ENCODE data around the gene HS6ST1. TPM values are rescaled to one million over a fixed set of nuclear protein-coding genes. Genes with fewer than 3 reads are reported as not detected.
"Not testable (repeated sequence)": the region's sequence is repeated elsewhere in the genome, so short reads cannot be mapped to it uniquely, and the experiment has no call there.

The HS6ST1 gene
- total RNA-seq, 1 experiment from 2014 or later, result 22.0 TPM

- intact Hi-C loops (cut with micrococcal nuclease; ENCODE audit: unreplicated experiment); DNase-seq (ENCODE audit: low read depth, low spot score); CTCF ChIA-PET; H3K4me1 ChIP-seq (ENCODE audit: control insufficient read depth, insufficient read depth, low read length); H3K27me3 ChIP-seq (ENCODE audit: control insufficient read depth, insufficient read depth, low read length); H3K9me3 ChIP-seq (ENCODE audit: control insufficient read depth, insufficient read depth, low read depth, low read length); in situ Hi-C loops (cut with HindIII; ENCODE audit: low pct_unique_long_range_greater_than_20kb, low sequenced_read_pairs); ATAC-seq; H3K4me3 ChIP-seq (ENCODE audit: low read depth in 2 of 2, low read length in 2 of 2); BruUV-seq (replicated peaks); POLR2A ChIA-PET; H3K27ac ChIP-seq (ENCODE audit: low read length); H3K36me3 ChIP-seq (ENCODE audit: control insufficient read depth, insufficient read depth, low read length): not testable (repeated sequence)
Measured at GRCh38 chr2:128268145-128268544, 50.5 kb downstream of the HS6ST1 start.

- H3K9me3 ChIP-seq (ENCODE audit: control insufficient read depth, insufficient read depth, low read depth, low read length); POLR2A ChIA-PET; CTCF ChIA-PET; ATAC-seq; H3K36me3 ChIP-seq (ENCODE audit: control insufficient read depth, insufficient read depth, low read length); H3K27ac ChIP-seq (ENCODE audit: low read length); intact Hi-C loops (cut with micrococcal nuclease; ENCODE audit: unreplicated experiment); in situ Hi-C loops (cut with HindIII; ENCODE audit: low pct_unique_long_range_greater_than_20kb, low sequenced_read_pairs); H3K4me3 ChIP-seq (ENCODE audit: low read depth in 2 of 2, low read length in 2 of 2); H3K27me3 ChIP-seq (ENCODE audit: control insufficient read depth, insufficient read depth, low read length); BruUV-seq (replicated peaks); DNase-seq (ENCODE audit: low read depth, low spot score); H3K4me1 ChIP-seq (ENCODE audit: control insufficient read depth, insufficient read depth, low read length): not testable (repeated sequence)
Measured at GRCh38 chr2:128267649-128268048, 51.0 kb downstream of the HS6ST1 start.

DNA sequence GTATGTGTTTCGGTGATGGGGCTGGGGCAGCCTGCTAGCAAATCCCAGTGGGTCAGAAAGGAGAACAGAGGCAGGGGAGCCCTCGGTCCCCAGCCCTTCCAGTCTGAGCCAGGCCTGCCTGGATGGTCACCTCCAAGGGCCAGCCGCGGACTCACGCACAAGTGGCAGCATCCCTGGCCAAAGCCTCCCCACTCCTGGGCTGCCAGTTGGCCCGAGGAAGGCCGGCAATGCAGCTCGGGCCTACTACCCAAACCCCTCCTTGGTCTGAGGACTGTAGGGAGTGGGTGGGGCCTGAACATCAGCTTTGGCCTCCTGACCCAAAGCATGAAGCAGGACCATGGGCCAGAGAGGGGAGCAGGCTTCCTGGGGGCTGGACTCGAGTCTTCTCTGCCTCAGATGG, 51.5 kb downstream of the HS6ST1 start:
- H3K4me3 ChIP-seq (ENCODE audit: low read depth in 2 of 2, low read length in 2 of 2); H3K9me3 ChIP-seq (ENCODE audit: control insufficient read depth, insufficient read depth, low read depth, low read length); intact Hi-C loops (cut with micrococcal nuclease; ENCODE audit: unreplicated experiment); POLR2A ChIA-PET; in situ Hi-C loops (cut with HindIII; ENCODE audit: low pct_unique_long_range_greater_than_20kb, low sequenced_read_pairs); H3K36me3 ChIP-seq (ENCODE audit: control insufficient read depth, insufficient read depth, low read length); H3K27me3 ChIP-seq (ENCODE audit: control insufficient read depth, insufficient read depth, low read length); H3K27ac ChIP-seq (ENCODE audit: low read length); ATAC-seq; DNase-seq (ENCODE audit: low read depth, low spot score); BruUV-seq (replicated peaks); CTCF ChIA-PET; H3K4me1 ChIP-seq (ENCODE audit: control insufficient read depth, insufficient read depth, low read length): not testable (repeated sequence)

DNA sequence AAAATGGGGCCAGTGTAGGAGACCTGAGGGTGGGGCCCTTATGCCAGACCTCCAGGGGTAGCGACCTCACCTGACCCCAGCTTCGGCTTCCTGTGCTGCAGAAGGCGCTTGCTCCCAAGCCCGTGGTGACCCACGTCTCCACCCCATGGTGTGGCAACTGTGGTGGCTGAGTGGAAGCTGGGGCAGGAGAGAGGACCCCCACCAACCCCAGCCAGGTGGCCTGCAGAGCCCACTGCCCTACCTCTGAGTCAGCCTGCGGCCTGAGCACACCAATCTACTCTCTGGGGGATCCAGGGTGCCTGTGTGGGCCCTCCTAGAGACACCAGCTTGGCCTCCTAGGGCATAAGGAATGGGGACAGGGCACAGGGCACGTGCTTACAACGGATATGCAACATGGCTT, 52.2 kb downstream of the HS6ST1 start:
- ATAC-seq; BruUV-seq (replicated peaks): not testable (repeated sequence)

GRCh38 chr2:128265608-128265993, 53.1 kb downstream of the HS6ST1 start:
- CTCF ChIA-PET; BruUV-seq (replicated peaks); in situ Hi-C loops (cut with HindIII; ENCODE audit: low pct_unique_long_range_greater_than_20kb, low sequenced_read_pairs): not testable (repeated sequence)

More for the DNA sequence above, 52.2 kb downstream of the HS6ST1 start:
- H3K27ac ChIP-seq (ENCODE audit: low read length); H3K4me1 ChIP-seq (ENCODE audit: control insufficient read depth, insufficient read depth, low read length); intact Hi-C loops (cut with micrococcal nuclease; ENCODE audit: unreplicated experiment); in situ Hi-C loops (cut with HindIII; ENCODE audit: low pct_unique_long_range_greater_than_20kb, low sequenced_read_pairs); H3K9me3 ChIP-seq (ENCODE audit: control insufficient read depth, insufficient read depth, low read depth, low read length); POLR2A ChIA-PET; DNase-seq (ENCODE audit: low read depth, low spot score); CTCF ChIA-PET; H3K36me3 ChIP-seq (ENCODE audit: control insufficient read depth, insufficient read depth, low read length); H3K4me3 ChIP-seq (ENCODE audit: low read depth in 2 of 2, low read length in 2 of 2); H3K27me3 ChIP-seq (ENCODE audit: control insufficient read depth, insufficient read depth, low read length): not testable (repeated sequence)

More at GRCh38 chr2:128265608-128265993, 53.1 kb downstream of the HS6ST1 start:
- DNase-seq (ENCODE audit: low read depth, low spot score); intact Hi-C loops (cut with micrococcal nuclease; ENCODE audit: unreplicated experiment); ATAC-seq; H3K27ac ChIP-seq (ENCODE audit: low read length); POLR2A ChIA-PET; H3K27me3 ChIP-seq (ENCODE audit: control insufficient read depth, insufficient read depth, low read length); H3K4me3 ChIP-seq (ENCODE audit: low read depth in 2 of 2, low read length in 2 of 2); H3K9me3 ChIP-seq (ENCODE audit: control insufficient read depth, insufficient read depth, low read depth, low read length); H3K36me3 ChIP-seq (ENCODE audit: control insufficient read depth, insufficient read depth, low read length); H3K4me1 ChIP-seq (ENCODE audit: control insufficient read depth, insufficient read depth, low read length): not testable (repeated sequence)

Measured in Panc1 (cell line).